Peyer's patch (tissue), 4 donors: ENCODE measurements around the gene PI4KA. TPM values are rescaled to one million over a fixed set of nuclear protein-coding genes. Genes with fewer than 3 reads are reported as not detected.

Experiments
- DNase-seq, 3 donors: peaks; one replicate each; pipeline ENCODE4 v3.0.0-alpha.2; 2017 to 2019
- H3K27ac ChIP-seq, 4 donors: fragments of 200-600 bp; sonication (generic); one replicate each; pipeline ENCODE4 v1.5.1; 2016 to 2019
- H3K27me3 ChIP-seq, 2 donors: fragments of 200-600 bp; sonication (generic); one replicate each; pipeline ENCODE4 v1.5.1; 2019
- H3K36me3 ChIP-seq, 3 donors: fragments of 200-600 bp; sonication (generic); one replicate each; pipeline ENCODE4 v1.5.1; 2016 to 2019
- H3K4me1 ChIP-seq, 4 donors: fragments of 200-600 bp; sonication (generic); one replicate each; pipeline ENCODE4 v1.5.1; 2016 to 2019
- H3K4me3 ChIP-seq, 4 donors: fragments of 200-600 bp; sonication (generic); 1 replicate in 3 of 4; 2 replicates in 1 of 4; pipeline ENCODE4 v1.5.1; 2016 to 2019; ENCODE audit warnings: mild to moderate bottlenecking in 1 of 4
- H3K9me3 ChIP-seq, 4 donors: fragments of 200-600 bp; sonication (generic); one replicate each; pipeline ENCODE4 v1.5.1; 2016 to 2019; ENCODE audit warnings: mild to moderate bottlenecking in 1 of 4
- CTCF ChIP-seq, 6 experiments: fragments of 450-650 bp in 4 of 6; fragments of 200-600 bp in 2 of 6; sonication (generic) in 1 of 6; IDR thresholded peaks; one replicate each; pipeline ENCODE4 v1.5.1; 2017 to 2019; ENCODE audit warnings: antibody characterized with exemption in 6 of 6, mild to moderate bottlenecking in 3 of 6, moderate library complexity in 1 of 6
- POLR2A ChIP-seq, 2 donors: fragments of 450-650 bp; IDR thresholded peaks; one replicate each; pipeline ENCODE4 v1.5.1; 2017; ENCODE audit warnings: antibody characterized with exemption in 2 of 2, mild to moderate bottlenecking in 2 of 2, moderate library complexity in 2 of 2
- total RNA-seq, 4 donors: library from RNA; depleted of rRNA; stranded (reverse); fragments of >200 nt; gene quantifications; one replicate each; pipeline ENCODE4 v1.1.0, GENCODE V29; 2016

PI4KA gene
- total RNA-seq, 4 donors from 2014 or later = 99.7 to 184 (median 161) TPM

- Histone ChIP-seq H3K4me1 (peaks cover 0 to 18% (median 0%) of the 10 kb centered on the region in 4 donors), H3K36me3 (peaks cover 0 to 39% (median 0%) of the 10 kb centered on the region in 3 donors), H3K9me3 (no peaks in the 10 kb centered on the region), H3K27me3 (no peaks in the 10 kb centered on the region), H3K4me3 (no peak overlapping the region), H3K27ac (no peak overlapping the region)
- TF ChIP-seq POLR2A (IDR thresholded peaks at IDR 0.05) (no peak), CTCF (IDR thresholded peaks at IDR 0.05) (no peak)
- no peak for DNase-seq
Observed at GRCh38 chr22:20889025-20889704, 30.6 kb upstream of the PI4KA start.

GRCh38 chr22:20887375-20887774, 28.8 kb upstream of the PI4KA start:
- Histone ChIP-seq H3K27ac (no peak overlapping the region), H3K27me3 (no peaks in the 10 kb centered on the region), H3K4me1 (peaks cover 0 to 18% (median 0%) of the 10 kb centered on the region in 4 donors), H3K36me3 (peaks cover 0 to 55% (median 0%) of the 10 kb centered on the region in 3 donors), H3K4me3 (no peak overlapping the region), H3K9me3 (no peaks in the 10 kb centered on the region)
- DNase-seq = no peak
- TF ChIP-seq POLR2A (IDR thresholded peaks at IDR 0.05) = no peak
- TF ChIP-seq CTCF (IDR thresholded peaks at IDR 0.05) = no peak

- Histone ChIP-seq H3K4me3 (no peak overlapping the region), H3K9me3 (no peaks in the 10 kb centered on the region), H3K4me1 (peaks cover 0 to 18% (median 0%) of the 10 kb centered on the region in 4 donors), H3K36me3 (peaks cover 0 to 72% (median 0%) of the 10 kb centered on the region in 3 donors), H3K27ac (peak overlapping the region in 3 of 4 donors; percentile 43 to 88 (median 68)), H3K27me3 (no peaks in the 10 kb centered on the region)
- TF ChIP-seq POLR2A (IDR thresholded peaks at IDR 0.05) = peak; percentile 44 to 59
- TF ChIP-seq CTCF (IDR thresholded peaks at IDR 0.05) = peak in 5 of 6 experiments; percentile 12 to 98 (median 94)
- peak; percentile 39 to 92 (median 91) for DNase-seq
Observed at GRCh38 chr22:20885557-20886323, 27.1 kb upstream of the PI4KA start.

- Histone ChIP-seq H3K27ac (peak overlapping the region in 3 of 4 donors; percentile 36 to 88 (median 68)), H3K9me3 (no peaks in the 10 kb centered on the region), H3K4me3 (no peak overlapping the region), H3K4me1 (peaks cover 0 to 18% (median 0%) of the 10 kb centered on the region in 4 donors), H3K36me3 (peaks cover 0 to 71% (median 0%) of the 10 kb centered on the region in 3 donors), H3K27me3 (no peaks in the 10 kb centered on the region)
- DNase-seq = no peak
- TF ChIP-seq POLR2A (IDR thresholded peaks at IDR 0.05) = no peak
Observed at GRCh38 chr22:20885017-20885556, 26.5 kb upstream of the PI4KA start.

GRCh38 chr22:20884454-20884853, 25.8 kb upstream of the PI4KA start:
- Histone ChIP-seq H3K4me1 (peaks cover 0 to 18% (median 0%) of the 10 kb centered on the region in 4 donors), H3K4me3 (no peak overlapping the region), H3K36me3 (peaks cover 0 to 65% (median 0%) of the 10 kb centered on the region in 3 donors), H3K9me3 (no peaks in the 10 kb centered on the region), H3K27me3 (no peaks in the 10 kb centered on the region), H3K27ac (peak overlapping the region in 2 of 4 donors; percentile 68 to 88)
- TF ChIP-seq POLR2A (IDR thresholded peaks at IDR 0.05) (no peak), CTCF (IDR thresholded peaks at IDR 0.05) (no peak)
- no peak for DNase-seq
